ENCODE results near the gene WIPI1.

WIPI1 gene

DNA sequence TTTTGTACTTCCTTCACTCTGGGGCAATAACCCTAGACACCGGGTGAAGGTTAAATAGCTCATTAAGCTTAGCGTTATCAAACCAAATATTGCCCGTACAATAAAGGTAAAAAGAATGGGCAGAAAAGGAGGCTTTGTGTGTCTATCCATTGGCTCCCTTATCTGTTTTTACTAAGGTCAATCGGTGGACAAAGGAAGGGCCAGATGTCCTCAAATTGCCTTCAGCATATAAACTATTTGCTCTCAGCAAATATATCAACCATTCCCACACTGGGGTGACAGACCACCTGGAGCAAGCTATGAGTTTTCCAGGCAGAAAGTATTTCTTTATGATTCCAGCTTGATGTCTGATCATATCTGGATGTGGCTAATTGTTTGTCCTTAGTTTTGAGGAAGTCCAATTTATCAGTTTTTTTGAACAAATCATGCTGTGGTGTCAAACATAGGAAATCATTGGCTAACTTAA lies 25.3 kb upstream of the WIPI1 start:
- no peak overlapping the region for H3K4me3 ChIP-seq (ENCODE audit: low read depth, low read length)
- TF ChIP-seq CTCF (IDR thresholded peaks at IDR 0.05; ENCODE audit: insufficient read depth, low read length, missing control alignments): no peak
- no peak for DNase-seq (ENCODE audit: low read depth, low spot score)
- CTCF ChIA-PET: interaction anchor here (0.8 to 3.5 kb wide), 3 partner anchors 9 to 19 kb away, joined by 3 to 17 read pairs (median 4); no protein-coding TSS in a partner anchor
- POLR2A ChIA-PET: no interaction called here

GRCh38 chr17:68480885-68481284 lies 23.6 kb upstream of the WIPI1 start:
- ChIA-PET POLR2A (no interaction called here), CTCF (interaction anchor here (1.0 to 3.5 kb wide), 3 partner anchors 13 to 17 kb away, joined by 3 to 17 read pairs (median 10); no protein-coding TSS in a partner anchor)

GRCh38 chr17:68470961-68471360 lies 13.7 kb upstream of the WIPI1 start:
- DNase-seq (ENCODE audit: low read depth, low spot score): no peak
- POLR2A ChIA-PET: interaction anchor here (0.7 kb wide), 1 partner anchor 27 kb away, joined by 3 read pairs; no protein-coding TSS in a partner anchor
- CTCF ChIA-PET: interaction anchor here (0.7 to 16.1 kb wide), 6 partner anchors 9 to 288 kb away, joined by 3 to 177 read pairs (median 4); no protein-coding TSS in a partner anchor
- H3K4me3 ChIP-seq (ENCODE audit: low read depth, low read length): no peak overlapping the region
- TF ChIP-seq CTCF (IDR thresholded peaks at IDR 0.05; ENCODE audit: insufficient read depth, low read length, missing control alignments): no peak

More at GRCh38 chr17:68480885-68481284, 23.6 kb upstream of the WIPI1 start:
- H3K4me3 ChIP-seq (ENCODE audit: low read depth, low read length): no peak overlapping the region
- no peak for DNase-seq (ENCODE audit: low read depth, low spot score)
- TF ChIP-seq CTCF (IDR thresholded peaks at IDR 0.05; ENCODE audit: insufficient read depth, low read length, missing control alignments): no peak

GRCh38 chr17:68468788-68469187 lies 11.5 kb upstream of the WIPI1 start:
- H3K4me3 ChIP-seq (ENCODE audit: low read depth, low read length): no peak overlapping the region
- DNase-seq (ENCODE audit: low read depth, low spot score): no peak
- no peak for TF ChIP-seq CTCF (IDR thresholded peaks at IDR 0.05; ENCODE audit: insufficient read depth, low read length, missing control alignments)
- ChIA-PET POLR2A (no interaction called here), CTCF (interaction anchor here (0.7 to 16.1 kb wide), 14 partner anchors 8 to 308 kb away, joined by 3 to 177 read pairs (median 6); partner anchors contain the start of gene WIPI1)

DNA sequence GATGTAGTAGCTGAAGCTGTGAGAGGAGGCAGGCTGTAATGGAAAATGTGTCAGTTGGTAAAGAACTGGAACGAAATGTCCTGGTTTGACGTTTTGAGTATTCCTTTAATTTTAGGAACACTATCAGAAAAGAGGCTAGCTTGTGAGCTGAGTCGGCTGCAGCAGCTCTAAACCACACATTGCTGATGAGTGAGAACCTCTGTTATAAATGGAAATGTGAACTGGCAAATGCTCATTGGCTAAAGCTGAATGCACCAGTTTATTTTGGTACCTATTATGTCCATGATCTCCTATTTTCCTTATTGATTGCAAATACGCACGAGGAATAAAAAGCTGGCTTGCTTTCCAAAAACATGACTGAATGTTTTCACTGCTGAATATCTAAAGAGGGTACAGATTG lies 11.0 kb upstream of the WIPI1 start:
- no peak for TF ChIP-seq CTCF (IDR thresholded peaks at IDR 0.05; ENCODE audit: insufficient read depth, low read length, missing control alignments)
- no peak for DNase-seq (ENCODE audit: low read depth, low spot score)
- CTCF ChIA-PET: interaction anchor here (0.7 to 16.1 kb wide), 15 partner anchors 8 to 505 kb away, joined by 3 to 177 read pairs (median 8); partner anchors contain the start of gene WIPI1
- POLR2A ChIA-PET: no interaction called here
- no peak overlapping the region for H3K4me3 ChIP-seq (ENCODE audit: low read depth, low read length)

DNA sequence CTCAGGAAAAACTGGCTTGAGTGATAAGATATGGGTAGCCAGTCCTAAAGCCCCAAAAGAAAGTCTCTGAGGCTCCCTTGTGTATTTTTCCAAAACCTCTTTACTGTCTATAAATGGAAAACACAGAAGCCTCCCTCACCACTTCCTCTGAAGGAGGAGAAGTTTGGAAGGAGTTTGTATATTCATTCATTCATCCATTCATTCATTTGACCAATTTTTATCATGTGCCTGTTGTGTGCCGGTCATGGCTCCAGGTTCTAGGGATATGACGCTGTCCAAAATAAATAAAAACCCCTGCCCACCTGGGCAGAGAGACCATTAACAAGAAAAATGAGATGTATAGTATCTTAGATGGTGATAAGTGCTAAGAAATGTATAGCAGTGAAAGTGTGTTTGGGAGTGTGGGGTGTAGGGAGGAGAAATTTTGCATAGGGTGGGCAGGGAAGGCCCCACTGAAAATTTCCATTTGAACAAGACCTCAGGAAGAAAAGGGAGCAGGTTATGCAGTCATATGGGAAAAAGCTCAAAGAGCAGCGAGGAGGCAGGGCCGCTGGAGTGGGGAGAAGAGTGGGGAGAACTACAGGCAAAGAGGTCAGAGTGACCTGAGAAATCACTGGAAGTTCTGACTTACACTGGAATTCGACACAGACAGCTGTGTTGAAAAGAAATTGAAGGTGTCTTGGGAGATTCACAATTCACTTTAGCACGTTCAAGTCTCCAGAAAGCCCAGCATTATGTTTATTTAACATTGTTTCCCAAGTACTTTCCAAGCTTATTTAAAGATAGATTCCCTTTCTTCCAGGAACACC lies 6.1 kb upstream of the WIPI1 start:
- TF ChIP-seq CTCF (IDR thresholded peaks at IDR 0.05; ENCODE audit: insufficient read depth, low read length, missing control alignments): no peak
- ChIA-PET CTCF (interaction anchor here (0.6 to 16.1 kb wide), 26 partner anchors 8 to 573 kb away, joined by 3 to 177 read pairs (median 4); no protein-coding TSS in a partner anchor), POLR2A (no interaction called here)
- no peak overlapping the region for H3K4me3 ChIP-seq (ENCODE audit: low read depth, low read length)
- no peak for DNase-seq (ENCODE audit: low read depth, low spot score)

All from AG04449 (cell line).